ENCODE measurements around the gene FOXJ3. TPM values are rescaled to one million over a fixed set of nuclear protein-coding genes. Genes with fewer than 3 reads are reported as not detected.

Gene FOXJ3
- total and polyA plus RNA-seq, 2 experiments from 2014 or later = 16.3 to 23.6 TPM

GRCh38 chr1:42350086-42350485 lies 15.1 kb upstream of the FOXJ3 start:
- no peaks in the 10 kb centered on the region for H4K20me1 ChIP-seq (ENCODE audit: insufficient read depth)
- H3K9ac ChIP-seq = no peak overlapping the region
- no peaks in the 10 kb centered on the region for H3K4me1 ChIP-seq (ENCODE audit: insufficient read depth)
- no peak for DNase-seq
- TF ChIP-seq EZH2 (IDR thresholded peaks at IDR 0.05; ENCODE audit: insufficient read depth, poor library complexity, severe bottlenecking) = no peak
- TF ChIP-seq EZH2phosphoT487 (IDR thresholded peaks at IDR 0.05; ENCODE audit: insufficient read depth, low read depth) = no peak
- 0 to 5% methylated on average over 1 of the region's 1 CpG for WGBS, 2 experiments (ENCODE audit: low coverage in 1 of 2, low lambda C conversion rate in 2 of 2, missing lambda C conversion rate in 2 of 2)
- H3K4me2 ChIP-seq (ENCODE audit: unreplicated experiment) = no peak overlapping the region
- in situ Hi-C loops (cut with MboI) = no loop called here
- no peaks in the 10 kb centered on the region for H3K9me2 ChIP-seq (ENCODE audit: insufficient read depth)
- H2AFZ ChIP-seq = no peak overlapping the region
- no peak overlapping the region for H3K4me3 ChIP-seq
- no peaks in the 10 kb centered on the region for H3K79me2 ChIP-seq (ENCODE audit: insufficient read depth)
- H3K36me3 ChIP-seq (ENCODE audit: low read depth) = no peaks in the 10 kb centered on the region
- H3K9me3 ChIP-seq (ENCODE audit: low read depth) = no peaks in the 10 kb centered on the region
- 0 out of 2 replicates have a peak, but pooled peaks cover 12% of the 10 kb centered on the region for H3K27me3 ChIP-seq (replicated peaks; ENCODE audit: insufficient read depth)
- H3K27ac ChIP-seq = no peak overlapping the region
- H3F3A ChIP-seq (ENCODE audit: insufficient read depth) = no peaks in the 10 kb centered on the region

- H4K20me1 ChIP-seq (ENCODE audit: insufficient read depth) = no peaks in the 10 kb centered on the region
- H3K9me3 ChIP-seq (ENCODE audit: low read depth) = no peaks in the 10 kb centered on the region
- in situ Hi-C loops (cut with MboI) = no loop called here
- no peak for DNase-seq
- no peak overlapping the region for H3K4me3 ChIP-seq
- no peak overlapping the region for H3K9ac ChIP-seq
- H3K27me3 ChIP-seq (replicated peaks; ENCODE audit: insufficient read depth) = 0 out of 2 replicates have a peak, but pooled peaks cover 9% of the 10 kb centered on the region
- H3K4me2 ChIP-seq (ENCODE audit: unreplicated experiment) = no peak overlapping the region
- TF ChIP-seq EZH2phosphoT487 (IDR thresholded peaks at IDR 0.05; ENCODE audit: insufficient read depth, low read depth) (no peak), EZH2 (IDR thresholded peaks at IDR 0.05; ENCODE audit: insufficient read depth, poor library complexity, severe bottlenecking) (no peak)
- no peaks in the 10 kb centered on the region for H3K36me3 ChIP-seq (ENCODE audit: low read depth)
- H3K4me1 ChIP-seq (ENCODE audit: insufficient read depth) = no peaks in the 10 kb centered on the region
- no peaks in the 10 kb centered on the region for H3F3A ChIP-seq (ENCODE audit: insufficient read depth)
- H3K27ac ChIP-seq = no peak overlapping the region
- H2AFZ ChIP-seq = no peak overlapping the region
- H3K9me2 ChIP-seq (ENCODE audit: insufficient read depth) = no peaks in the 10 kb centered on the region
- no peaks in the 10 kb centered on the region for H3K79me2 ChIP-seq (ENCODE audit: insufficient read depth)
Measured at GRCh38 chr1:42348498-42348897, 13.5 kb upstream of the FOXJ3 start.

- H3K4me2 ChIP-seq (ENCODE audit: unreplicated experiment) = no peak overlapping the region
- H3K27me3 ChIP-seq (replicated peaks; ENCODE audit: insufficient read depth) = no peaks in the 10 kb centered on the region
- no peak overlapping the region for H3K27ac ChIP-seq
- H3K9me2 ChIP-seq (ENCODE audit: insufficient read depth) = no peaks in the 10 kb centered on the region
- 69 to 76% methylated on average over 5 of the region's 5 CpGs for WGBS, 2 experiments (ENCODE audit: low coverage in 1 of 2, low lambda C conversion rate in 2 of 2, missing lambda C conversion rate in 2 of 2)
- TF ChIP-seq EZH2phosphoT487 (IDR thresholded peaks at IDR 0.05; ENCODE audit: insufficient read depth, low read depth) = no peak
- no peak for TF ChIP-seq EZH2 (IDR thresholded peaks at IDR 0.05; ENCODE audit: insufficient read depth, poor library complexity, severe bottlenecking)
- H3K36me3 ChIP-seq (ENCODE audit: low read depth) = no peaks in the 10 kb centered on the region
- no peaks in the 10 kb centered on the region for H3K79me2 ChIP-seq (ENCODE audit: insufficient read depth)
- no peak for DNase-seq
- H3K9me3 ChIP-seq (ENCODE audit: low read depth) = no peaks in the 10 kb centered on the region
- no peak overlapping the region for H3K9ac ChIP-seq
- no peak overlapping the region for H2AFZ ChIP-seq
- in situ Hi-C loops (cut with MboI) = no loop called here
- no peak overlapping the region for H3K4me3 ChIP-seq
- H4K20me1 ChIP-seq (ENCODE audit: insufficient read depth) = no peaks in the 10 kb centered on the region
- no peaks in the 10 kb centered on the region for H3F3A ChIP-seq (ENCODE audit: insufficient read depth)
- H3K4me1 ChIP-seq (ENCODE audit: insufficient read depth) = no peaks in the 10 kb centered on the region
Measured at GRCh38 chr1:42343049-42343448, 8.0 kb upstream of the FOXJ3 start.

GRCh38 chr1:42340901-42341300 lies 5.9 kb upstream of the FOXJ3 start:
- H2AFZ ChIP-seq = no peak overlapping the region
- no peaks in the 10 kb centered on the region for H3K36me3 ChIP-seq (ENCODE audit: low read depth)
- in situ Hi-C loops (cut with MboI) = no loop called here
- H4K20me1 ChIP-seq (ENCODE audit: insufficient read depth) = no peaks in the 10 kb centered on the region
- H3K4me1 ChIP-seq (ENCODE audit: insufficient read depth) = peaks cover 6% of the 10 kb centered on the region
- H3K4me3 ChIP-seq = no peak overlapping the region
- TF ChIP-seq EZH2 (IDR thresholded peaks at IDR 0.05; ENCODE audit: insufficient read depth, poor library complexity, severe bottlenecking) (no peak), EZH2phosphoT487 (IDR thresholded peaks at IDR 0.05; ENCODE audit: insufficient read depth, low read depth) (no peak)
- H3K9ac ChIP-seq = no peak overlapping the region
- no peaks in the 10 kb centered on the region for H3K79me2 ChIP-seq (ENCODE audit: insufficient read depth)
- peaks cover 5% of the 10 kb centered on the region; the same call in 1 of the 2 replicates for H3F3A ChIP-seq (ENCODE audit: insufficient read depth)
- no peaks in the 10 kb centered on the region for H3K27me3 ChIP-seq (replicated peaks; ENCODE audit: insufficient read depth)
- 93 to 100% methylated on average over 1 of the region's 1 CpG for WGBS, 2 experiments (ENCODE audit: low coverage in 1 of 2, low lambda C conversion rate in 2 of 2, missing lambda C conversion rate in 2 of 2)
- DNase-seq = no peak
- no peak overlapping the region for H3K27ac ChIP-seq
- no peaks in the 10 kb centered on the region for H3K9me2 ChIP-seq (ENCODE audit: insufficient read depth)
- no peak overlapping the region for H3K4me2 ChIP-seq (ENCODE audit: unreplicated experiment)
- no peaks in the 10 kb centered on the region for H3K9me3 ChIP-seq (ENCODE audit: low read depth)

- H3F3A ChIP-seq (ENCODE audit: insufficient read depth) = peaks cover 6% of the 10 kb centered on the region; the same call in 1 of the 2 replicates
- H3K9me2 ChIP-seq (ENCODE audit: insufficient read depth) = no peaks in the 10 kb centered on the region
- H3K27ac ChIP-seq = no peak overlapping the region
- no peaks in the 10 kb centered on the region for H4K20me1 ChIP-seq (ENCODE audit: insufficient read depth)
- H2AFZ ChIP-seq = no peak overlapping the region
- WGBS, 2 experiments (ENCODE audit: low coverage in 1 of 2, low lambda C conversion rate in 2 of 2, missing lambda C conversion rate in 2 of 2) = 48 to 50% methylated on average over 2 of the region's 2 CpGs
- H3K9ac ChIP-seq = no peak overlapping the region
- no peaks in the 10 kb centered on the region for H3K27me3 ChIP-seq (replicated peaks; ENCODE audit: insufficient read depth)
- no peaks in the 10 kb centered on the region for H3K9me3 ChIP-seq (ENCODE audit: low read depth)
- peaks cover 6% of the 10 kb centered on the region for H3K4me1 ChIP-seq (ENCODE audit: insufficient read depth)
- peak; percentile 34 for DNase-seq
- TF ChIP-seq EZH2 (IDR thresholded peaks at IDR 0.05; ENCODE audit: insufficient read depth, poor library complexity, severe bottlenecking) (no peak), EZH2phosphoT487 (IDR thresholded peaks at IDR 0.05; ENCODE audit: insufficient read depth, low read depth) (no peak)
- H3K36me3 ChIP-seq (ENCODE audit: low read depth) = no peaks in the 10 kb centered on the region
- no peak overlapping the region for H3K4me2 ChIP-seq (ENCODE audit: unreplicated experiment)
- in situ Hi-C loops (cut with MboI) = no loop called here
- H3K79me2 ChIP-seq (ENCODE audit: insufficient read depth) = no peaks in the 10 kb centered on the region
- H3K4me3 ChIP-seq = no peak overlapping the region
Measured at GRCh38 chr1:42340093-42340492, 5.1 kb upstream of the FOXJ3 start.

All from GM23248 (cell line).